Heart right ventricle (tissue), 16 donors: ENCODE data around the gene TPSD1. TPM values are rescaled to one million over a fixed set of nuclear protein-coding genes. Genes with fewer than 3 reads are reported as not detected.
"Not testable (repeated sequence)": the region's sequence is repeated elsewhere in the genome, so short reads cannot be mapped to it uniquely, and the experiment has no call there.

Source experiments
- ATAC-seq, 8 donors: fragments of 200-7000 bp; cut with Tn5 transposase; one replicate each; pipeline ENCODE4 v1.9.1; 2020; ENCODE audit warnings: mild to moderate bottlenecking in 8 of 8, moderate library complexity in 8 of 8, moderate number of reproducible peaks in 1 of 8
- DNase-seq, 2 donors: peaks; one replicate each; pipeline ENCODE4 v3.0.0-alpha.2; 2020
- H3K27ac ChIP-seq, 10 donors: fragments of 200-600 bp; sonication (generic) in 2 of 10; one replicate each; pipeline versions ENCODE4 v1.5.0 to v1.8.0; 2020 to 2022; ENCODE audit warnings: mild to moderate bottlenecking in 3 of 10
- H3K27me3 ChIP-seq, 7 donors: fragments of 200-600 bp; one replicate each; pipeline ENCODE4 v1.8.0; 2021 to 2022; ENCODE audit warnings: mild to moderate bottlenecking in 2 of 7
- H3K36me3 ChIP-seq, 9 donors: fragments of 200-600 bp; sonication (generic) in 1 of 9; one replicate each; pipeline versions ENCODE4 v1.5.0 to v1.8.0; 2020 to 2022; ENCODE audit warnings: mild to moderate bottlenecking in 2 of 9
- H3K4me1 ChIP-seq, 9 donors: fragments of 200-600 bp; sonication (generic) in 1 of 9; one replicate each; pipeline versions ENCODE4 v1.5.0 to v1.8.0; 2020 to 2022; ENCODE audit warnings: mild to moderate bottlenecking in 4 of 9
- H3K4me3 ChIP-seq, 10 donors: fragments of 200-600 bp; sonication (generic) in 2 of 10; one replicate each; pipeline versions ENCODE4 v1.5.0 to v1.8.0; 2020 to 2022; ENCODE audit warnings: mild to moderate bottlenecking in 7 of 10, moderate library complexity in 2 of 10
- H3K9me3 ChIP-seq, 11 donors: fragments of 200-600 bp in 10 of 11; sonication (generic) in 2 of 11; one replicate each; pipeline versions ENCODE4 v1.5.0 to v1.8.0; 2013 to 2022; ENCODE audit warnings: mild to moderate bottlenecking in 2 of 11, control low read depth in 1 of 11, moderate library complexity in 1 of 11
- CTCF ChIP-seq, 9 donors: fragments of 200-600 bp; sonication (generic) in 2 of 9; IDR thresholded peaks; one replicate each; pipeline versions ENCODE4 v1.5.0 to v1.8.0; 2021 to 2022; ENCODE audit warnings: antibody characterized with exemption in 9 of 9, mild to moderate bottlenecking in 5 of 9, moderate library complexity in 1 of 9
- WGBS, 2 donors: extraction: QIAGEN DNeasy Blood & Tissue Kit; methylation state at CpG; one replicate each; pipeline ENCODE4 v1.1.7; 2013; ENCODE audit warnings: inconsistent platforms in 1 of 2; 5-methylcytosine and 5-hydroxymethylcytosine counted together
- intact Hi-C, 10 donors: fragments of 100-400 bp; cut with DNase I; formaldehyde crosslinking; loops; one replicate each; pipeline versions ENCODE4 v1.11.1 to v1.14.2; 2022
- polyA plus RNA-seq, 2 donors: library from polyadenylated mRNA; stranded (reverse); fragments of 200-250 nt; gene quantifications; one replicate each; pipeline ENCODE4 v1.2.3, GENCODE V29; 2013
- total RNA-seq, 10 donors: library from RNA; stranded (reverse); fragmentation: NEBNext Ultra II Directional in 3 of 10; extraction: Animal tissue kit (Norgen Biotek cat#: 25700) in 3 of 10; gene quantifications; one replicate each; pipeline versions ENCODE4 v1.2.1 to v1.2.4, GENCODE V29; 2021 to 2023
- donor health status: Arrhythmogenic right ventricular cardiomyopathy.
- donor health status: ischemic (EF 13 %, LVEDD 7.1; RV severe dilation, severe dysfunction).
- donor health status: healthy with polysubstance abuse.
- donor health status: DM: no; HTN: yes; CAD: no.
- donor health status: DM: no; HTN: no; CAD: no.
- donor health status: ischemic (EF 25% LVEDD 6.9; RV normal size, moderate dysfunction).
- donor health status: ischemic (EF 25% LVEDD 5.7; RV mildly dilated, moderate dysfunction).
- donor health status: healthy.
- donor health status: DM: yes; HTN: yes; CAD: no.
- donor health status: Ischemic cardiomyopathy.
- donor health status: ischemic (EF 35%, LVEDD 5.7; RV mildly dilated, moderate dysfunction).
- donor health status: nonischemic (EF 11% LVEDD 7.7; RV severe dilation, severe dysfunction).
- donor health status: DM: yes; HTN: yes; CAD: no.
- donor health status: PGD.
- donor health status: ischemic (EF 29% LVEDD 5.4; RV normal size, mild dysfunction).
- donor health status: nonischemic (EF 23%, LVEDD 6.1; RV moderate dilation, normal function).

Gene TPSD1
- total and polyA plus RNA-seq, 12 donors = 0.12 to 0.51 (median 0.33) TPM; not detected in 7

- intact Hi-C loops = no loop called here
- no peaks in the 10 kb centered on the region for H3K9me3 ChIP-seq
- ATAC-seq (no peak), DNase-seq (no peak)
- H3K27me3 ChIP-seq = no peaks in the 10 kb centered on the region
- no peak overlapping the region for H3K27ac ChIP-seq
- H3K4me3 ChIP-seq = no peak overlapping the region
- TF ChIP-seq CTCF (IDR thresholded peaks at IDR 0.05) = no peak
- H3K4me1 ChIP-seq = no peaks in the 10 kb centered on the region
- 68 to 70% methylated on average over 25 of the region's 25 CpGs for WGBS, 2 donors
- H3K36me3 ChIP-seq = no peaks in the 10 kb centered on the region
These were observed 33.1 kb upstream of the TPSD1 start for GRCh38 chr16:1222553-1223354.

GRCh38 chr16:1223355-1224214 lies 32.3 kb upstream of the TPSD1 start:
- no peak for TF ChIP-seq CTCF (IDR thresholded peaks at IDR 0.05)
- Histone ChIP-seq H3K27me3 (no peaks in the 10 kb centered on the region), H3K36me3 (no peaks in the 10 kb centered on the region), H3K27ac (no peak overlapping the region), H3K9me3 (no peaks in the 10 kb centered on the region), H3K4me1 (no peaks in the 10 kb centered on the region), H3K4me3 (no peak overlapping the region)
- DNase-seq (no peak), ATAC-seq (no peak)
- 84 to 88% methylated on average over 38 of the region's 38 CpGs for WGBS, 2 donors
- intact Hi-C loops = no loop called here

GRCh38 chr16:1224558-1224957 lies 31.3 kb upstream of the TPSD1 start:
- intact Hi-C loops = no loop called here
- TF ChIP-seq CTCF (IDR thresholded peaks at IDR 0.05) = no peak
- Histone ChIP-seq H3K27me3 (no peaks in the 10 kb centered on the region), H3K9me3 (no peaks in the 10 kb centered on the region), H3K4me3 (no peak overlapping the region), H3K4me1 (no peaks in the 10 kb centered on the region), H3K27ac (no peak overlapping the region), H3K36me3 (no peaks in the 10 kb centered on the region)
- DNase-seq = no peak
- 73 to 78% methylated on average over 9 of the region's 9 CpGs for WGBS, 2 donors
- no peak for ATAC-seq

DNA sequence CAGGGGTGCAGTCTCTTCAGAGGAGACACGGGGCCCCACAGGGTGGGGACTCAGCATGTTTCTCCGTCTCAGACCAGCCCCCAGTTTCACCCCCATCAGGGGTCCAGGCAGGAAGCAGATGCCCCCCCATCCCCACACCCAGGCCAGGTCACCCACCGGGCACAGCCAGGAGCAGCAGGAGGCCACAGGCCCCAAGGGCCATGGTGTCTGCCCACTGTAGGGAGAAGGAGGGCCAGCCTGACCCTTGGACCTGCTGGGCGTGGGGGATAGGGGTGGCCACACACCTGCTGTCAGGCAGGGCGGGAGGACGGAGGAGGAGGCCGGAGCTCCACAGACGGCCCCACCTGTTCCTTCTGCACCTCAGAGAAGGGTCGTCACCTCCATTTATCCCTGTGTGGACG lies 30.8 kb upstream of the TPSD1 start, which contains the start of gene TPSG1:
TSS of gene TPSG1 (minus strand) at position 218 of the 401 bp plus-strand sequence. CDS start at position 202, 16 bp downstream.
- H3K4me1 ChIP-seq = no peaks in the 10 kb centered on the region
- intact Hi-C loops = no loop called here
- WGBS, 2 donors = 70 to 72% methylated on average over 10 of the region's 10 CpGs
- H3K4me3 ChIP-seq = no peak within 1 kb of the TSS
- no peak within 1 kb of the TSS for H3K27ac ChIP-seq
- TF ChIP-seq CTCF (IDR thresholded peaks at IDR 0.05) = no peak
- H3K36me3 ChIP-seq = no peaks in the 10 kb centered on the region
- ATAC-seq (no peak), DNase-seq (no peak)
- no peaks in the 10 kb centered on the region for H3K9me3 ChIP-seq
- H3K27me3 ChIP-seq = no peaks in the 10 kb centered on the region

GRCh38 chr16:1225728-1226311 lies 30.0 kb upstream of the TPSD1 start:
- H3K36me3 ChIP-seq, intact Hi-C loops, H3K27me3 ChIP-seq, H3K9me3 ChIP-seq, H3K4me3 ChIP-seq, DNase-seq, H3K27ac ChIP-seq, H3K4me1 ChIP-seq: not testable (repeated sequence)
- peak in 2 of 8 donors; percentile 7 to 12 for ATAC-seq
- WGBS, 2 donors = 50 to 59% methylated on average over 22 to 24 of the region's 24 CpGs

- intact Hi-C loops, H3K27me3 ChIP-seq, H3K36me3 ChIP-seq, DNase-seq, H3K9me3 ChIP-seq, H3K4me1 ChIP-seq, H3K4me3 ChIP-seq, H3K27ac ChIP-seq, ATAC-seq: not testable (repeated sequence)
- 32 to 49% methylated on average over 13 of the region's 14 CpGs for WGBS, 2 donors
These were observed 29.2 kb upstream of the TPSD1 start for GRCh38 chr16:1226692-1227091.

DNA sequence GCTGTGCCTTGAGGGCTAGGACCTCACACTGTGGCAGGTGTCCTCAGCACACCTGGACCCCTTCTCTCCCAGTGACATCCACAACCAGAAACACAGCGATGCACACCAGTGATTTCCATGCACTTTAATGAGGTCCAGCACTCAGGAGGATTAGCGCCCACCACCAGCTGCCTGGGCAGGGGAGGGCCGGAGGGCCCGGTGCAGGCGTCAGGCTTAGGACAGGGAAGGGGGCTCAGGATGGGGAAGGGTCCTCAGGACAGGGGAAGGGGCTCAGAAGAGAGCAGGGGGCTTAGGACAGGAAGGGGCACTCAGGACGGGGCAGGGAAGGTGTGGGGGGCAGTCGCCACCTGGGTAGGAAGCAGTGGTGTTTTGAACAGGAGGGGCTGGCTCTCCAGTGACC lies 27.6 kb upstream of the TPSD1 start:
- H3K27me3 ChIP-seq, H3K4me1 ChIP-seq, H3K9me3 ChIP-seq, DNase-seq, H3K4me3 ChIP-seq, H3K27ac ChIP-seq, H3K36me3 ChIP-seq, intact Hi-C loops, ATAC-seq: not testable (repeated sequence)
- 74 to 82% methylated on average over 4 to 7 of the region's 7 CpGs for WGBS, 2 donors
